AG04449 (cell line): ENCODE measurements around the gene TEAD2.
"Not testable (repeated sequence)": the region's sequence is repeated elsewhere in the genome, so short reads cannot be mapped to it uniquely, and the experiment has no call there.

Experiments
- CTCF ChIA-PET: fragments of 350-600 bp; formaldehyde crosslinking; extraction: SDS; loops from one replicate; lab custom pipeline; 2021; ENCODE audit warnings: antibody characterized with exemption; lab: Yijun Ruan, JAX
- POLR2A ChIA-PET: fragments of 400-600, 350-600 bp; formaldehyde crosslinking; extraction: SDS; loops from one replicate; lab custom pipeline; 2020; ENCODE audit warnings: antibody characterized with exemption, inconsistent platforms; lab: Yijun Ruan, JAX
- DNase-seq: peaks from one replicate; pipeline ENCODE4 v3.0.0-alpha.2; 2010; ENCODE audit warnings: low read depth, low spot score
- H3K4me3 ChIP-seq: 2 replicates; pipeline ENCODE4 v1.5.1; 2011; ENCODE audit warnings: low read depth, mild to moderate bottlenecking, control low read depth, low read length
- TF ChIP-seq, protein P1 (sequence below): IDR thresholded peaks from one replicate; pipeline ENCODE4 v1.5.1; 2011; ENCODE audit warnings: mild to moderate bottlenecking, moderate library complexity, low read length, control low read depth, inconsistent platforms; ENCODE audit not compliant: insufficient read depth; ENCODE audit errors: missing control alignments

Gene TEAD2

DNA sequence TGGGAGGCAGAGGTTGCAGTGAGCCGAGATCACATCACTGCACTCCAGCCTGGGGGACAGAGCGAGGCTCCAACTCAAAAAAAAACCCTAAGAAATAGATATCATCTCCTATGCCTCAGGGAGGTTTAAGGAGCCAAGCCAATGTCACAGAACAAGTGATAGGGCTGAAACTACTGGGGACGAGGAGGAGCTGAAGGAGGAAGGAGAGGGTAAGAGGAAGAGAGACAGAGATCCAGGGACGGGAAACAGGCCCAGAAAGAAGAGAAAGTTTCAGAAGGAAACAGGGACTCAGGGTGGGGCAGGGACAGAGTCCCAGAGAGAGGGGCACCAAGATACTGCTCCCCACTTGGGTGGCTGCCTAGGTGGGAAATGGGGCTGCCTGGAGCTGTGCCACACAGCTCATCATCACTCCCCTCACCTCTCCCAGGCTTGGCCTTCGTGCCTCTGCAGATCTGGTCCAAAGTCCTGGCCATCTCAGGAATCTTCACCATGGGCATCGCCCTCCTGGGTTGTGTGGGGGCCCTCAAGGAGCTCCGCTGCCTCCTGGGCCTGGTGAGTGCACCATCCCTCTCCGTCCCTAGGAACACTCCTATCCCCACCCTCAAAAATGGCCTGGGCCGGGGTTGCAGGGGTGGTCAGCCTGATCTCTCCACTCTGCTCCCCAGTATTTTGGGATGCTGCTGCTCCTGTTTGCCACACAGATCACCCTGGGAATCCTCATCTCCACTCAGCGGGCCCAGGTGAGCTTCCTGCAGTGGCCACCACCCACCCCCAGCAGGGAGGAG lies 25.5 kb downstream of the TEAD2 start:
- POLR2A ChIA-PET, result interaction anchor here (0.6 kb wide), 1 partner anchor 16 kb away, joined by 3 read pairs; no protein-coding TSS in a partner anchor
- no peak overlapping the region for H3K4me3 ChIP-seq
- DNase-seq, result no peak
- CTCF ChIA-PET, result interaction anchor here (1.2 to 2.4 kb wide), 3 partner anchors 41 to 111 kb away, joined by 3 to 9 read pairs (median 3); no protein-coding TSS in a partner anchor
- TF ChIP-seq, protein P1, sequence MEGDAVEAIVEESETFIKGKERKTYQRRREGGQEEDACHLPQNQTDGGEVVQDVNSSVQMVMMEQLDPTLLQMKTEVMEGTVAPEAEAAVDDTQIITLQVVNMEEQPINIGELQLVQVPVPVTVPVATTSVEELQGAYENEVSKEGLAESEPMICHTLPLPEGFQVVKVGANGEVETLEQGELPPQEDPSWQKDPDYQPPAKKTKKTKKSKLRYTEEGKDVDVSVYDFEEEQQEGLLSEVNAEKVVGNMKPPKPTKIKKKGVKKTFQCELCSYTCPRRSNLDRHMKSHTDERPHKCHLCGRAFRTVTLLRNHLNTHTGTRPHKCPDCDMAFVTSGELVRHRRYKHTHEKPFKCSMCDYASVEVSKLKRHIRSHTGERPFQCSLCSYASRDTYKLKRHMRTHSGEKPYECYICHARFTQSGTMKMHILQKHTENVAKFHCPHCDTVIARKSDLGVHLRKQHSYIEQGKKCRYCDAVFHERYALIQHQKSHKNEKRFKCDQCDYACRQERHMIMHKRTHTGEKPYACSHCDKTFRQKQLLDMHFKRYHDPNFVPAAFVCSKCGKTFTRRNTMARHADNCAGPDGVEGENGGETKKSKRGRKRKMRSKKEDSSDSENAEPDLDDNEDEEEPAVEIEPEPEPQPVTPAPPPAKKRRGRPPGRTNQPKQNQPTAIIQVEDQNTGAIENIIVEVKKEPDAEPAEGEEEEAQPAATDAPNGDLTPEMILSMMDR, result no peak

DNA sequence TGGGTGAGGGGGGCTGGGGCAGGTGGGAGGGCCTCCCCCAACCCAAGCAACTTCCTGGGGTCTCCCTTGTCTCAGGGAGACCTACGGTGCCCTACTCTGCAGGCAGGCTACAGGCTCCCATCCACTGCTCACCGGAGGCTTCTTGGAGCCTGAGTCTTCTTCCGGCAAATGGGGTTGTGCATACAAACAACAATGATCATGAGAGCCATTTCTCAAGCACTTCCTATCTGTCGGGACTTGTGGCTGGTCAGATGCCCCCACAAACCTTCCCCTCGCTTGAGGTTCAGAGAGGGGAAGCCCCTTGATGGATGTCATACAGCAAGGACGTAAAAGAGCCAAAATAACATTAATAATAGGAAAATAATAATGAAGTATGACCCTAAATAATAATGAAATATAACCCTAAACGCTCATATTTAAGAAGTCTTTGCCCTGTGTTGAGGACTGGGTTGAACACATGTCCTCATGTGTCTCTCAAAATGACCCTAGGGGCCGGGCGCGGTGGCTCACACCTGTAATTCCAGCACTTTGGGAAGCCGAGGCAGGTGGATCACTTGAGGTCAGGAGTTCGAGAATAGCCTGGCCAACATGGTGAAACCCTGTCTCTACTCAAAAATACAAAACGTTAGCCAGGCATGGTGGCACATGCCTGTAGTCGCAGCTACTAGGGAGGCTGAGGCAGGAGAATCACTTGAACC lies 26.3 kb downstream of the TEAD2 start:
- H3K4me3 ChIP-seq, result no peak overlapping the region
- ChIA-PET CTCF (no interaction called here), POLR2A (no interaction called here)
- TF ChIP-seq, protein P1, result no peak
- DNase-seq, result no peak

DNA sequence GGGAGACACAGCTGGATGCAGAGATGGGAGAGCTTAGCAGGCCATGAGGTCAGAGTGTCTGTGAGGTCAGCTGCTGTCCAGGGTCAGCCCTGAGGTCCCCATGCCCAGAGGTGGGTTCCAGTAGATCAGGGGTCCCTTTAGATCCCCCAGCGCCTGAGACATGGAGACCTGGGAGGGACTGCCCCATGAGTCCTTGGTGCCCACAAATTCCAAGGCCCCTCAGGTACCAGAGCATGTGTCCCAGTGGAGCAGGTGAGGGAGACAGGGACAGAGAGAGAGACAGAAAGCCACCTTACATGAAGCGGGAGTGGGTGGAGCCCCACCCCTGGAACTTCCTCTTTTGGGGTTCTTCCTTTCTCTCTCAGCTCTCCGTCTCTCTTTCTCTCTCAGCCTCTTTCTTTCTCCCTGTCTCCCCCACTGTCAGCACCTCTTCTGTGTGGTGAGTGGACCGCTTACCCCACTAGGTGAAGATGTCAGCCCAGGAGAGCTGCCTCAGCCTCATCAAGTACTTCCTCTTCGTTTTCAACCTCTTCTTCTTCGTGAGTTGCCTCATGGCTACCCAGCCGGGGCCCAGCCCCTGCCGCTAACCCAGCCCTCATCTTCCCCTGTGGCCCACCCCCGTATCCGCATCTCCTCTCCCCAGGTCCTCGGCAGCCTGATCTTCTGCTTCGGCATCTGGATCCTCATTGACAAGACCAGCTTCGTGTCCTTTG lies 27.0 kb downstream of the TEAD2 start, which contains the start of gene CD37:
TSS of gene CD37 (plus strand) at position 336 of the 713 bp plus-strand sequence. CDS start at position 471, 135 bp downstream.
- ChIA-PET POLR2A (no interaction called here), CTCF (interaction anchor here (0.6 kb wide), 1 partner anchor 146 kb away, joined by 3 read pairs; no protein-coding TSS in a partner anchor)
- no peak within 1 kb of the TSS for H3K4me3 ChIP-seq
- TF ChIP-seq, protein P1, result no peak
- no peak for DNase-seq

DNA sequence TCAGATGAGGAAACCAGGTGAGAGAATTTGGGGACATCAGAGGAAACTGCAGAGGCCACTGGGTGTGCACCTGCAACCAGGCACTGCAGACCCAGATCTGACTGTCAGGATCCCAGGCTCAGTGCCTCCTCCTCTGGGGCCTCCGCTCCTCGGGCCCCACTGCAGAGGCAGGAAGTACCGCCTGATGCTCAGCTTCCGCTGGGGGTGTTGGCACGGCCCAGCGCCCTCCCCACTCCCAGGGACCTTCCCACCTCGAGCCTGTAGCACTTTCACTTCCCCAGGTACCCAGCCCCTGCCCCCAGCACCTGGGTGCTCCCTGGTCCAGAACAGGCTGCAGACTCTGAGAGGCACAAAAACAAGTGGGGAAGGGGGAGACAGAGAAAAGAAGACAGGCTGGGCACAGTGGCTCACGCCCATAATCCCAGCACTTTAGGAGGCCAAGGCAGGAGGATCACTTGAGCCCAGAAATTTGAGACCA lies 28.4 kb downstream of the TEAD2 start:
- TF ChIP-seq, protein P1, result no peak
- ChIA-PET POLR2A (no interaction called here), CTCF (interaction anchor here (1.0 to 1.4 kb wide), 3 partner anchors 9 to 67 kb away, joined by 3 read pairs; no protein-coding TSS in a partner anchor)
- no peak for DNase-seq
- no peak overlapping the region for H3K4me3 ChIP-seq

DNA sequence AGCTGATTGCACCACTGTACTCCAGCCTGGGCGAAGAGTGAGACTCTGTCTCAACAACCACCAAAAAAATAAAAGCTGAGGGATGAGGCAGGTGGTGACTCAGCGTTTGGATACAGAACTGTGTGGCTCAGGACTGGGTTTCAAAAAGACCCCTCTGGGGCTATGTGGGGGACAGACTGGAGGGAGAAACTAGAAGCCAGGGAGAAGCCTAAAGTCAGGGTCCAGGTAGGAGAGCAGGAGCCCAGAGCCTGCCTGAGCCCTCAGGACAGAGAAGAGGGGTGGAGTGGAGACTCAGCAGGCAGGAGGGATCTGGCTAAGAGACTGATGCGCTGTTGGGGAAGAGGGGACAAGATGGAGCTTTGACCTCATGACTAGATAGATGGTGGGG lies 28.8 kb downstream of the TEAD2 start:
- no peak overlapping the region for H3K4me3 ChIP-seq
- TF ChIP-seq, protein P1, result no peak
- DNase-seq, result no peak
- POLR2A ChIA-PET, result no interaction called here
- CTCF ChIA-PET, result interaction anchor here (1.0 to 1.4 kb wide), 3 partner anchors 9 to 66 kb away, joined by 3 read pairs; no protein-coding TSS in a partner anchor

DNA sequence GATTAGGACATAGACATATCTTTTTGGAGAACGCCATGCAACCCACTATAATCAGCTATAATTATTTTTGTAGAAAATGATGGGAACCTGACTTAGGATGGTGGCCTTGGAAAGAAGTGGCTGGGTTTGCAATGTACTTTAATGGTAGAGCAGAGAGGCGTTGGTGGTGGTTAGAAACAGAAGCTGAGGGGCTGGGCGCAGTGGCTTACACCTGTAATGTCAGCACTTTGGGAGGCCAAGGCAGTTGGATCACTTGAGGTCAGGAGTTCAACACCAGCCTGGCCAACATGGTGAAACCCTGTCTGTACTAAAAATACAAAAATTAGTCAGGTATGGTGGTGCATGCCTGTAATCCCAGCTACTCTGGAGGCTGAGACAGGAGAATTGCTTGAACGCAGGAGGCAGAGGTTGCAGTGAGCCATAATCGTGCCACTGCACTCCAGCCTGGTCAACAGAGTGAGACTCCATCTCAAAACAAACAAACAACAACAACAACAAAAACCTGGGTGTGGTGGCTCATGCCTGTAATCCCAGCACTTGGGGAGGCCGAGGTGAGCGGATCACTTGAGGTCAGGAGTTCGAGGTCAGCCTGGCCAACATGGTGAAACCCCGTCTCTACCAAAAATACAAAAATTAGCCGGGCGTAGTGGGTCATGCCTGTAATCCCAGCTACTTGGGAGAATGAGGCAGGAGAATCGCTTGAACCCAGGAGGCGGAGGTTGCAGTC lies 29.4 kb downstream of the TEAD2 start:
- POLR2A ChIA-PET, DNase-seq, H3K4me3 ChIP-seq: not testable (repeated sequence)
- CTCF ChIA-PET, result interaction anchor here (1.0 to 1.4 kb wide), 3 partner anchors 10 to 66 kb away, joined by 3 read pairs; no protein-coding TSS in a partner anchor
